Colonic mucosa (tissue), 4 donors: ENCODE measurements around the gene HOXD3. TPM values are rescaled to one million over a fixed set of nuclear protein-coding genes. Genes with fewer than 3 reads are reported as not detected.

Experiments
- DNase-seq: peaks from one replicate; pipeline ENCODE4 v3.0.0-alpha.2; 2020
- H3K27ac ChIP-seq: fragments of 200-600 bp; one replicate; pipeline ENCODE4 v1.8.0; 2021
- H3K27me3 ChIP-seq: fragments of 200-600 bp; one replicate; pipeline ENCODE4 v1.8.0; 2021
- H3K36me3 ChIP-seq: fragments of 200-600 bp; one replicate; pipeline ENCODE4 v1.8.0; 2021
- H3K4me1 ChIP-seq: fragments of 200-600 bp; one replicate; pipeline ENCODE4 v1.8.0; 2021; ENCODE audit warnings: mild to moderate bottlenecking
- H3K4me3 ChIP-seq: fragments of 200-600 bp; one replicate; pipeline ENCODE4 v1.8.0; 2021
- H3K9ac ChIP-seq, 2 donors: one replicate each; pipeline ENCODE4 v1.7.0; 2013; ENCODE audit warnings: control low read depth in 2 of 2, low read depth in 2 of 2, low read length in 2 of 2
- H3K9me3 ChIP-seq: fragments of 200-600 bp; one replicate; pipeline ENCODE4 v1.8.0; 2021
- CTCF ChIP-seq: fragments of 200-600 bp; IDR thresholded peaks from one replicate; pipeline ENCODE4 v1.8.0; 2022; ENCODE audit warnings: antibody characterized with exemption, mild to moderate bottlenecking
- intact Hi-C: fragments of 100-400 bp; cut with DNase I; formaldehyde crosslinking; loops from one replicate; pipeline ENCODE4 v1.14.1; 2022
- total RNA-seq, 2 donors: library from RNA; stranded (reverse); fragmentation: NEBNext Ultra II Directional in 1 of 2; extraction: Animal tissue kit (Norgen Biotek cat#: 25700) in 1 of 2; gene quantifications; one replicate each; pipeline ENCODE4 v1.2.1, GENCODE V29; 2021
- donor health status: healthy.
- donor health status: DM: no; HTN: no; CAD: no.
- donor health status: DM: no; HTN: no; CAD: no.

The HOXD3 gene
- total RNA-seq, 2 donors from 2014 or later = 3.2 to 4.6 TPM

- Histone ChIP-seq H3K36me3 (no peaks in the 10 kb centered on the region), H3K27me3 (peaks cover 27% of the 10 kb centered on the region), H3K27ac (no peak overlapping the region), H3K9ac (no peak overlapping the region), H3K4me3 (no peak overlapping the region), H3K4me1 (no peaks in the 10 kb centered on the region), H3K9me3 (no peaks in the 10 kb centered on the region)
- intact Hi-C loops = no loop called here
- DNase-seq = no peak
- TF ChIP-seq CTCF = no peak
These were observed 12.6 kb downstream of the HOXD3 start for GRCh38 chr2:176169711-176170110.

- H3K36me3 ChIP-seq = no peaks in the 10 kb centered on the region
- H3K27ac ChIP-seq = no peak overlapping the region
- DNase-seq = no peak
- no peak overlapping the region for H3K4me3 ChIP-seq
- H3K4me1 ChIP-seq = no peaks in the 10 kb centered on the region
- H3K27me3 ChIP-seq = peaks cover 21% of the 10 kb centered on the region
- no peak overlapping the region for H3K9ac ChIP-seq
- intact Hi-C loops = no loop called here
- H3K9me3 ChIP-seq = no peaks in the 10 kb centered on the region
- TF ChIP-seq CTCF = no peak
These were observed 13.6 kb downstream of the HOXD3 start for GRCh38 chr2:176170602-176171305.

- no peak overlapping the region for H3K4me3 ChIP-seq
- TF ChIP-seq CTCF = no peak
- H3K9ac ChIP-seq = no peak overlapping the region
- no peaks in the 10 kb centered on the region for H3K9me3 ChIP-seq
- no peak overlapping the region for H3K27ac ChIP-seq
- H3K4me1 ChIP-seq = no peaks in the 10 kb centered on the region
- intact Hi-C loops = no loop called here
- no peak for DNase-seq
- H3K27me3 ChIP-seq = peaks cover 17% of the 10 kb centered on the region
- H3K36me3 ChIP-seq = no peaks in the 10 kb centered on the region
These were observed 14.4 kb downstream of the HOXD3 start for GRCh38 chr2:176171351-176172006.

- TF ChIP-seq CTCF = no peak
- H3K9me3 ChIP-seq = no peaks in the 10 kb centered on the region
- no peak for DNase-seq
- peaks cover 17% of the 10 kb centered on the region for H3K27me3 ChIP-seq
- intact Hi-C loops = no loop called here
- H3K4me1 ChIP-seq = no peaks in the 10 kb centered on the region
- no peak overlapping the region for H3K4me3 ChIP-seq
- no peak overlapping the region for H3K27ac ChIP-seq
- H3K36me3 ChIP-seq = no peaks in the 10 kb centered on the region
- no peak overlapping the region for H3K9ac ChIP-seq
These were observed 15.1 kb downstream of the HOXD3 start for GRCh38 chr2:176172007-176172894.

GRCh38 chr2:176172895-176173566 lies 15.9 kb downstream of the HOXD3 start:
- Histone ChIP-seq H3K27me3 (peaks cover 17% of the 10 kb centered on the region), H3K4me3 (no peak overlapping the region), H3K9ac (no peak overlapping the region), H3K36me3 (no peaks in the 10 kb centered on the region), H3K9me3 (no peaks in the 10 kb centered on the region), H3K4me1 (no peaks in the 10 kb centered on the region), H3K27ac (no peak overlapping the region)
- TF ChIP-seq CTCF = no peak
- intact Hi-C loops = no loop called here
- DNase-seq = no peak
